HuH-7 (cell line): Measurements from ENCODE around the gene PRKN.

Experiments used
- DNase-seq: peaks from one replicate; pipeline ENCODE4 v3.0.0; 2011; ENCODE audit warnings: low spot score

PRKN gene

DNA sequence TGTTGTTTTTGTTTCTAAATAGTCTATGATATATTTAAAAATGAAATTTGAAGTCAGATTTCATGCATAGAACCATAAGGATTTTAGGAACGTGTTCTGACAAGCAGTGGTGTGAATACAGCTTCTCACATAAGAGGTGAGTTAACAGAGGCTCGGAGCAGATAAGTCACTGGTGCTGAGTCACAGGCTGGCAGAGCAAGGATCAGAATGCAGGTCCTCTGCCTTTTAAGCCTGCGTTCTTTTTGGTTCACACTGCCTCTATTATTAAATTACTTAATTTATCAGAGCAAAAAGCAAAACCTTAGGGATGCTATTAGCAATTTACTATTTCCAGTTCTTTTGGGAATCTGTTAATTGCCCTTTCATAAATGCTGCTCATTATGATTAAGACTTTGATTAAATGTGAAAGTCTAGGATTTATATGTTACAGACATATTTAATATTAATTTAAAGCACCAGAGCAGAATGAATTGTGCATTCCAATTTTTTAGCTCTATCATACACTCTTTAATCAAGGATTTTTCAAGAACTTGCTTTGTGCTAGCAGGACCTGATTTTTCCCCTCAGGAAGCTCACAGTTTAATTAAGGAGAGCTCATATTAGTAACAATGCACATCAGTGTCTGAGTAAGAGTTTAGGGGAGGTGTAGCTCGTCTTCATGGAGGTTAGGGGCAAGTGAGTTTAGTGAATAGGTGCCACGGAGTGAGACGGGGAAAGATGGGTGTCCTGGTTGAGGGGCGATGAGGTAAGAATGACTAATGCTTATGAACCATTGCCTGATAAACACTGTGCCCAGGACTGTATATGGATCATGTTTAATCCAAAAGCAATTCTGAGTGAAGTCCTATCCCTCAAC, 1241.0 kb downstream of the PRKN start:
- no peak for DNase-seq

DNA sequence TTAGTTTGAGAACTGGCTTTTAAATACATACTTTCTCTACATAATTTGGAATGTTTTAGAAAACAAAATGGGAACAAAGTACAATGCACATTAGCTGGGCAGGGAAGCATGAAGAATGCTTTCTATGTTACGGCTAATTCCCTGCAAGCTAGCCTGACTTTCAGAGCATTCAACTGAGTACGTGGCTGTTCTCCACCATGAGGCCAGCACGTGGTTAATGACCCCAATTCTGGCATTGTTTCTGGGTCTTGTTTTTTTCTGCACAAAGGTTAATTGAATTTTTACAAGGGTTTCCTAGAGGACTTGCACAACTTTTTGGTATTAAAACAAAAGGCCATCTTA, 1245.1 kb downstream of the PRKN start:
- DNase-seq = no peak

DNA sequence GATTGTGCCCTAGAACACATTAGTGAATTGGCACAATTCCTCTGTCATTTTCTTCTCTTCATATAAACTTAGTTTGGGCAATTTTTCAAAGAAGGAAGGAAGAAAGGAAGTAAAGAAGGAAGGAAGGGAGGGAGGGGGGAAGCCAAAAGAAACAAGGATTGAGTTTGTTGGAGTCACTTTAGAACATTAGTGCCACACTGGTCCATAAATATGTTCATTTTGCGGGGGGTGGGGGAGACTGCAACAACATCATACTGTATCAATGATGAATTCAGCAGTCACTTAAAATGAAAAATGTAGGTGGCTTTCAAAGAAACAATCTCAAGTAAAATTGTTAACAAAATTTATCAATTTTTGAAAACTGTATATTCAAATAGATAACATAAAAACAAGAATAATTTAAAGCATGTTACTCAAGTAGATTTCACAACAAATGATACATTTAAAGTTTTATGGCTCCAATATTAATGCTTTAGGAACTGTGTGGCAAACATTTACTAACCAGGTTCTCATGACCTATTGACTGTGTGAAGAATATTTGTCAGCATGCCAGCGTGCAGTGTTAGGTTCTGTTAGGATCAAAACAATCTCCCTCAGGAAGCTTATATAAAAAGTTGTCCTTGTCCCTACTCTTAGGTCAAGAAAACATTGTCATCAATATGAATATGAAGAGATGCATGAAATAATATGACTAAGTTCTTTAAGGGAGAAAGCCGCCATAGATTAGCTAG, 1245.6 kb downstream of the PRKN start:
- DNase-seq = no peak

DNA sequence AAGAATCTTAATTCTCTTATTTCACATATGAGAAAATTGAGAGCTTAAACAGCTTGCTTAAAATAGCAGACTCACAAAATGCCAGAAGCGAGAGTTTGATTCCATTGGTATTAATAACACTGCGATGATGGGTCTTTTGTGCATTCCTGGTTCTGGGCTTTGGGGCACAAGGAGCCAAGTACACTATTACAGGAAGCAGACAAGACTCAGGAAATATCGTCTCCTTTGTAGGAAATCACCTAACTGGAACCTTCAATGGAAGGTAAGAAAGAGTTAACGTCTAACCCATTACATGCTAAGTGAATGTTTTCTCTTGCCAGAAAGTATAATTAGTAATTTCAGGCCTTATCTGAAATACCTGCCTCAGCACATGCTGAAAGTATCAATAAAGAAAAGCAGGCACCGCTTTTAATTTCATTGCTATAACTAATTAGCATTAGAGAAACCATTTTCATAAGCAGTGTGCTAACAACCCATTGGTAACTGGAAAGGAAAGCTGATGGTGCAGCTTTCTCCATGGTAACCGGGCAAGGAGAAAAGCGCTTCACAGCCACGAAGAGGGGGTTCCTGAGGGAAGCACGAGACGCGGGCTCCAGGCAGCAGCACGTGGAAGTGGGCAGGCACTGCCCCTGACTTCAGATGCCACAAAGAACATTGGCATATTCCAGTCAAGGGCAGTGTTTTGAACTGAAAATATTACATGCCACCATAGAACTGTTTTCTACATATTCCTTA, 1247.0 kb downstream of the PRKN start:
- no peak for DNase-seq

DNA sequence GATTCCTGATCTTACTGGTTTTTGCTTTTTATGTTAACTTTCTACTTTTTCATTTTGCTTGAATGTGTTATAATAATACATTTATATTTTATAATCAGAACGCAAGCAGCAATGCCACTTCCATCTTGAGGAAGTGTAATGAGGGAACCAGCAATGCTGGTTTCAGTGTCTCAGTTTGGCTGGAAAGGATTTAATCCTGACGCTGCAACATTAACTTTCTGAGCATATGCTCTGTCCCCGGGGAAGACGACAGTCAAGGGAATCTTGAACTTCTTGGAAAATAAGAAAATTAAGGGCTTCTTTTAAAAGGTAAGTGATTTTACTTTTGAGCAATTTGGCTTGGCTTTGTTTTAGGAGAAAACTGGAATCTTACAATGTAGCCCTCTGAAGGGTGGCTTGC, 1248.2 kb downstream of the PRKN start:
- no peak for DNase-seq

DNA sequence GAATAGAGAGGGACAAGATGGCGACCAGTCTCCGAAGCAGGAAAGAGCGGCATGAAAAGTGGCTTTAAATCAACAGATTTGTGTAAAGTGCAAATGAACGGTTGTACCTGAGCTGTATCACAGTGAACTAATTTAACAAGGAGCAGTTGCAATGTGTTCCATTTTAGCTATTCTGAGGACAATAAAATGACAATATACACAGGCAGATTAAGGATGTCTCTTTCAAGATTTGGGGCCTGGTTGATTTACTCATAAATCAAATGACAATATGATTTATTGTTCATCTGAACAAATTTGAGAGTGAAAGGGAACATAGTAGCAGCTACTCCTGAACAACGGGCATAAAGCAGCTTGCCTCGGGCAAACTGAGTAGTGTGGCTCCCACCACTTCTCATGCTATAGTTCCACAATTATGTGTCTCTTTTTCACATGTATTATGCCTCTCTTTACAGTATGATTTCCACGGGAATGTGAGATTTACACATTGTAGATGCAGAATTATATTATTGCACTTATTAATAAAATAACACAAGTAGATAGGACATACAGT, 1249.6 kb downstream of the PRKN start:
- no peak for DNase-seq

DNA sequence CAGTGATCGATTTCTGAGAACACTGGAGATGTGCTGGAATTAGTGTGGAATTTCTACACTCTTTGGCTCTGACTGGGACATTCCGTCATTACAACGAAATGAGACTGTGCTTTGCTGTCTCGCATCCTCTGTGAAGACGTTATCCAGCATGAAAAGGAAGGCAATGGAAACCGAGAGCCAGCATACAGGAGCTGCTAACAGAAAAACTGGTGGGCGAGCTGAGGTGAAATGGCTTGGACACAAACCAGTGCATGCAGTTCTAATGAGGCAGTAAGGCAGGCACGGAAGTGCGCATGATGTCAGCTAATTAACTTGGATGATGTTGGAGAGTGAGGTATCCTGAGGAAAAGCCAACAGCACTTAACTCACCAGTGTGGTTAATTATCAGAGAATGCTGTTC, 1250.9 kb downstream of the PRKN start:
- DNase-seq = no peak

DNA sequence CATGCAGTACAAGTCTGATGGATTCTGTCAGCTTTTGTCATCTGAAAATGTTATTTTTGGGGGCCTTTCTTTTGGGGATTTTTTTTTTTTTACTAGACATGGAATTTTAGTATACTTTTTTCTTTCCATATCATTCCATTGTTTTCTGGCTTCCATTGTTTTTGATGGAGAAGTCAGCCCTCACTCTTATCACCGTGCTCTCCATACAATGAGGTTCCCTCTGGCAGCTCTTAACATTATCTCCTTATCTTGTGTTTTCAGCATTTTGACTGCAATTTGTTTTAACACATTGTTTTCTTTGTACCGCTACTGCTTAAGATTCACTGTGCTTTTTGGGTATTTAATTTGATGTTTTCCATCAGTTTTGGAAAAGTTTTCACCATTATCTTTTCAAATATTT, 1262.2 kb downstream of the PRKN start:
- no peak for DNase-seq

DNA sequence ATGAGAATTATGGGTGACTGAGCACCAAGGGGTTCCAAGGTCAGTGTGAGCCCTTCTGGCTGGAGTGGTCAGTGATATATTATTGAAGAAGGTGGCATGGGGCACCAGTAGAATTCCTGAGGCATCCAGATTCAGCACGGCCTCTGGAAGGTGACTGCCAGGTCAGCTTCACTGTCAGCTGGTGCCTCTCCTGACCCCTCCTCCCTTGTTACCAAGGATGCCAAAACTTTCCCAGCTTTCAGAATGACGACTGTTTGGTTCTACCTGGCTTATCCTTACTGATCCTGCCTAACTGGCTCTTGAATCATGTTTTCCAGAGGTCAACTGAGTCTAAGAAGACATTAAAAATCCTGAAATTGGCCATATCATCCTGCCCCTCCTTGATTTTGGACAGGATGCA, 1264.5 kb downstream of the PRKN start:
- no peak for DNase-seq

DNA sequence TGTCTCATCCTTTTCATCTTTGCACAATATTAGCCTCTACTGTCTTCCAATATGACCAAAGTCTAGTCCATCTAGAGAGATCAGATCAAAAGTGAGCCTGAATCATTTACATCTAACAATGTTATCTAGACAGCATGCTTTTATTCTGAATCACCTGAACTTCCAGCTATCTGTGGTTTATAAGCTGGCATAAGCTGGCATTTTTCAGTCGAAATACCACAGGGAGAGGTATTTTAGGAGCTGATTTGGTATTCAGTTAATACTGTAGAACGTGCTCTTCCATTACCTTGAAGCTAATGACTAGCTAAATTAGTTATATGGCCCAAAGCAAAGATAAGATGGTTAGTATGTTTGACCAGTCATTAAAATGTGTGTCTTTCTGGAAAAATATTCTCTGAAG, 1265.4 kb downstream of the PRKN start:
- DNase-seq = no peak

DNA sequence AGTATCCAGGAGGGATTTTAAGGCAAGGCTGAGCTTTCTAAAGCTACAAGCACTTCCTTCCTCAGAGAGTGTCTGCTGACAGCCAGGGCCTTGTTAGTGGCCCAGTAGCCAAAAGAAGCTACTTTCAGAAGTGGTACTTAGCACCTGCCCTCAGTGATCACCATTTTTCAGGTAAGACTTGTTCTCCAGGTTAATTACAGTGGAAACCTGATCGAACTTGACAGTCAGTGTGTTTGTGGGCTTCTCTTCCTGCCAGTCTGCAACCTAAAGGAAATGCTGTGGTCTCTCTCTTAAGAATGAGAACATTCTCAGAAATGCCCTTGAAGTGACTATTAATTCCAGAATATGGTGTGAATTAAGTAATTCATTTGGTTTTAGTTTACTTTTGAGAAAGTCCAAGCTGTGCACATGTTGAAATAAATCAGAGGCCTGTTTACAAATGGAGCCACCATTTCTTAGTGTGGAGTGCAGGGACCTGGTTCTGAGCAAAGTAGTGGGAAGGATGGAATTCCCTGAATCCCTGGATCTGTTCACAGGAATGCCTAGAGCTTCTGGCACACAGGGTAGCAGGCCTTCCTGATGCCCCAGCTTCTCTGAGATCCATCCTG, 1268.5 kb downstream of the PRKN start:
- DNase-seq = no peak

DNA sequence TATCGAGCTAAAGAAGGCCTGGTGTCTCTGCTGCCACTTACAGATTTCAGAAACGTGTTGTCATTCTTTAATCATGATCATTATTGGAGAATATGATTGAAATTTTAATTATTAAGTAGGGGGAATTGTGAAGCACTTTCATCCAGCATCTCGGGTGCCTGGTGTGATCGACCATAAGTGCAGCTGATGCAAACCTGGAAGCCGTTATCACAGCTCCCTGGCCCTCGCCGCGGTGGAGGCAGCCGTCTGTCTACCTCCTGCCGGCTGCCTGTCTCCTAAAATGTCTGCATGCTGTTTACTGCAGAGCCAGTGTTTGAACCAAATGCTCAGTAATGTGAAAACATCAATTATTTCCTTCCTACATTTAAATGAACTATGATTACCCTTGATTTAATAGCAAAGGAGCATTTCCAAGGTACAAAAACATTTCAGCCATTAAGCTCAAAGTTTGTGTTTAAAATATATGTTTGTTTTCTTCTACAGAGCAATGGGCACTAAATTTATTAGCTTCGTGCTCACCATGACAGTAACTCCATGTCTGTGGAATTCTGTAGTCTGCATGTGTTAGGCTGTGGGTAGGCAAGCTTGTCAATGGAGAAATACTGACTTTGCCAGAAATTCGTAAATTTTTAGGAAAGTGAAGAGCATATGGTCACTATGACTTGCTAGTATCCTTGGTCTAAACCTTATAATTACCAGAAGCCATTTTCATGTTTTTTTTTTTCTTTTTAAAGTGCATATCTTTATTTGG, 1269.2 kb downstream of the PRKN start:
- DNase-seq = no peak

DNA sequence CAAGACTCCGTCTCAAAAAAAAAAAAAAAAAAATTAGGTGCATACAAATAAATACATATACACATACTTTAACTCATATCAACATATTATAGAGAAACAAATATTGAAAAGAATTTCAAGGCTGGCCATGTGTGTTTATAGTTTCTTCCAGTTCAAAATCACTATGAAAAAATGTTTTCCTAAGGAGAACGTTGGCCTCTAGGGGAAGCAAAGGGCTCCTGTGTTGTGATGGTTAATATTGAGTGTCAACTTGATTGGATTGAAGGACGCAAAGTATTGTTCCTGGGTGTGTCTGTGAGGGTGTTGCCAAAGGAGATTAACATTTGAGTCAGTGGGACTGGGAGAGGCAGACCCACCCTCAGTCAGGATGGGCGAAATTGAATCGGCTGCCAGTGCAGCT, 1271.7 kb downstream of the PRKN start:
- no peak for DNase-seq

DNA sequence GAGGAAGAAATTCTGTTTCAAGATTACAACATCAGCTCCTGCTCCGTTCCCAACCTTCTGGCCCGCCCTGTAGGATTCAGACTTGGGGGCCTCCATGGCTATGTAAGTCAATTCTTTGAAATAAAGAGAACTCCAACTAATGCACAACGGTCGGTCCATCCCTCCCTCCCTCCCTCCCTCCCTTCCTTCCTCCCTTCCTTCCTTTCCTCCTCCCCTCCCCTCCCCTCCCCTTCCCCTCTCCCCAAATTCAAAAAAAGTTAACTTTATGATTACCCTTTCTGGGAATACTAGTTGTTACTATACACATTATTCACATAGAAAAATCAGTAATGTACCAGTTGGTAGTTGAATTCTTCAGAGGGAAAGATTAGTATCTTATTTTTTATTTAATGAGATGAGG, 1274.0 kb downstream of the PRKN start:
- DNase-seq = no peak

DNA sequence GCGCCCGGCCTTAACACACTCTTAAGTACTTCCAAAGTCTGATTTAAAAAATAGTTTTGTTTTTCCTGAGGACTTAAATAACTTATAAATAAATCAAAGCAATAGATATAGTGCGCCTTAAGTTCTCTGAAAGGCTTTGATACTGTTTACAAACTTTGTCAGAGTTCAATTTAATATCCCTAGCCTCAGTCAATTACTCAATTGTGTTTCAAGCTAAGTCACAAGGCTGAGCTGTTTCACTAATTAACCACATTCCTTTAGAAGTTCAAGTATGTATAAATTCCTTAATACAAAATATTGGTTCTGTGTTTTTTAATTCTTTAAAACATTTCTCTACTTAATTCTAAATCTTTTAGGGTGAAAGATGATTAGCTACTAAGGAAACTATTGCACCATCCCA, 1275.3 kb downstream of the PRKN start:
- no peak for DNase-seq

DNA sequence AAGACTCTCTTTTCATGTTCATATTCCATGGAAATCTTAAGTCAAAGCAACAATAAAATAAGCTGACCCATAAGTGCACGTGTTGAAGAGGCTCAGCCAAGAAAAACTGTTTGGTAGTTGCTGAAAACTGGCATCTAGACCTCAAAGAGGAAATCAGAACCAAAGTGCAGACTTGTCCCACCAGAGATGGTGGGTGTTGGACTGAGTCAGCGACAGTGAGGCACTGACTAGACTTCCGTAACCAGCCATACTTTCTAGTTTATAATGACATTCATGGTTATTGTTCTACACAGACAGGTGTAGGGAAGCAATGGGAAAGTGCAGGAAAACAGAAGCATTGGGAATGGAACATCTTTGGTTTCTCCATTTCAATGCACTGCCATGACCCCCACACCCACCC, 1278.0 kb downstream of the PRKN start:
- DNase-seq = no peak

DNA sequence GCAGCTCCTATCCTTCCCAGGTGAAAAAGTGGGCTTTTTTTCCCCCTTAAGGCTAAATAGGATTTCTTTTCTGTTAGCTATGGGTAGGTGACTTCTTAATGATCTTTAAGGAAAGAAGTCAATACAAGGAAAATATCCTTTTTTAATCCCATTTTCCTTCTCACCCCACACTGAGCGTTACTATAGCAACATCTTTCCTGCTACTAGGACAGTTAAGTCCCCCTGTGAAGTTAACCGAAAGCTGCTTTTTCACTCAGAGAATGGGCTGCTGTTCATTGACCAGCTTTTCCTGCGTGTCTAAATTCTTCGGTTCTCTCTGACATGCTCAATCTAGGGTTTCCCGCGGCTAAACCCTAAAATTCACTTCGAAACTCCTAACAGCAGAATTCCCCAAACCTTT, 1280.6 kb downstream of the PRKN start:
- no peak for DNase-seq

DNA sequence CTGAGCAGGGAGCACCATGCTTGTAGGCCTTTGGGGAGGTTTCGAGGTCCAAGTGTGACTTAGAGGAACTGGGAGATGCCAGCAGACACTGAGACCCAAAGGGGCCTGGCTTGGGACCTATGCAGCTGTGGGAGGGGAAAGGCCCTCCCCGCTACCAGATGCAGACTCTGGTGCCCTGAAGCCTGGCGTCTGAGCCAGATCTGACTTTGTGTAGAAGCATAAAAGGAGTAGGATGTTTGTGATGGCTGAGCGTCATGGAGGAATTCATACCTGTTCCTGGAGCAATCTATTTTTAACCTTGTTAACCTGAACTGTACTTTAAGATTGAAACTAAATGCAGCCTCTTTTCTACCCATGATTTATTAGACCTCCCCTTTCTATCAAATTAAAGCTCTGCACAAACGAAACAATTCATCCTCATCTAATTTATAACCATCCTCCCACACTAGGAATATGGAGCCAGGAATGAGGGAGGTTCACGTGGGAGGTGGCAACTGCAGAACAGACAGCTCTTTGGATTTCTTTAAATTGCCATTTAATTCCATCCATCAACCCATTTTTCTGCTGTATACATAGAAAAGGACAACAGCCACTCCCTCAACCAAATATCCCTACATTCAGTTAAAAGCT, 1281.2 kb downstream of the PRKN start:
- DNase-seq = no peak

DNA sequence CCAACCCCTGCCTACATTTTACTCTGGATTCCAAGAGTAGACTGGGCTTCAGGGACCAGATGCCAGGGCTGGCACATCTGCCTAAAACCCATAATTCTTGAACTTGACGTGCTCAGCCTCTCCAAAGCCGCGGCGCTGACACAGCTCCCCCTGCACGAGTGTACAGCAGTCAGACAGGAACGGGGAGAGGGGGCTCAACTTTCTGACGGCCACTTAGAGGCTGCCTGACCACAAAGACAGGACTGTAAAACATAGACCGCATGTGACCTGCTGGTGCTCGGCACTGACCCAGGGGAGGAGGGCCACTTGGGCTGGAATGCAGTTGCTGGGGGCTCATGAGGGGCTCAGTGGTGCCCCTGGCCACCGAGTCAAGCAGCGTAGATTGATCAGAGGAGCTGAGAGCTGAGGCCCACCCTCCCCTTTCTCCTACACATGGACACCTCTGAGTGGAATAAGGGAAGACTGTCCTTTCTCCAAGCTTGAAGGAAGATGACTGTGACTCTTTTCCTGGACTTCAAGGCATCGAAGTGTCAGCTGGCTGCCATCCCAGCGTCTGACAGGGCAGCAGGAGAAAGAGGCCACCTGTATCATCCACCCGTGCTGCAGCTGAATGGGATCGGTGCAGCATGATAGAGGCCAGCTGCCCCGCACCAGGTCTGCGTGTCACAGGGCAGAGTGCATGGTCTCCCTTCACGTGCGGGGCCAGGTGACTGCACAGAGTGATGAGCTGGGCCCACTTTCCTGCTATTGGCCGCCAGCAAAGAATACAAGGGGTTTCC, 1282.4 kb downstream of the PRKN start:
- no peak for DNase-seq

DNA sequence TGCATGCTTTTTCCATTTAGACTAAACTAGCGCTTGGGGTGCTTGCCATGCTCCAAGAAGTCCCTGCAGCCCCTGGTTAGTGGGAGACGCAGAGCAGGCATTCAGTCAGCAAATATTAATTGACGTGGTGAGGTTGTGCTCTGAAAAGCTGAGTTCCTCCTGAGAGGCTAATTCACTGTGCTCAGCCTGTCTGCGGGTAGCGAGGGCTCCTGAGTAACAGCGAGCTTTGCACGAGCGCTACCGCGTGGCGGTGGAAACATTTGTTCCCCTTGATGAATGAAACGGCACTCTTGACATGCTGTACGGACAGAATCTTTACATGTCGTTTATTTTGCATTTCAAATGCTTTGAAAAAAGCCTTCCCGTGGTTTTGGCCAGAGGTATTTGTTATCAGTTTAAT, 1283.1 kb downstream of the PRKN start:
- no peak for DNase-seq
